HG03342 (cell line): ENCODE results near the gene ITGB1.
"Not testable (repeated sequence)": the region's sequence is repeated elsewhere in the genome, so short reads cannot be mapped to it uniquely, and the experiment has no call there.

Source experiments
- ATAC-seq: cut with Tn5 transposase; IDR thresholded peaks from one replicate; pipeline ENCODE4 v1.9.1; 2021; ENCODE audit warnings: mild to moderate bottlenecking, moderate library complexity; ENCODE audit not compliant: unreplicated experiment

ITGB1 gene

GRCh38 chr10:32939296-32940111 is 18.5 kb downstream of the ITGB1 start:
- ATAC-seq, result no peak

- ATAC-seq, result no peak
These were observed 19.4 kb downstream of the ITGB1 start for GRCh38 chr10:32938554-32939061.

GRCh38 chr10:32937911-32938424 is 20.1 kb downstream of the ITGB1 start:
- no peak for ATAC-seq

- ATAC-seq, result no peak
These were observed 25.8 kb downstream of the ITGB1 start for GRCh38 chr10:32932225-32932729.

- ATAC-seq, result no peak
These were observed 26.4 kb downstream of the ITGB1 start for GRCh38 chr10:32931593-32931992.

GRCh38 chr10:32930036-32930435 is 28.0 kb downstream of the ITGB1 start:
- ATAC-seq, result no peak

- no peak for ATAC-seq
These were observed 28.4 kb downstream of the ITGB1 start for GRCh38 chr10:32929634-32930033.

GRCh38 chr10:32927750-32928149 is 30.3 kb downstream of the ITGB1 start:
- ATAC-seq, result no peak

GRCh38 chr10:32923849-32924248 is 34.2 kb downstream of the ITGB1 start:
- ATAC-seq, result no peak

- ATAC-seq, result no peak
These were observed 34.9 kb downstream of the ITGB1 start for GRCh38 chr10:32923134-32923533.

- no peak for ATAC-seq
These were observed 35.9 kb downstream of the ITGB1 start for GRCh38 chr10:32922170-32922569.

GRCh38 chr10:32917817-32918216 is 40.2 kb downstream of the ITGB1 start:
- not testable (repeated sequence) for ATAC-seq

GRCh38 chr10:32911285-32912016 is 46.6 kb downstream of the ITGB1 start:
- ATAC-seq, result no peak

GRCh38 chr10:32909970-32910369 is 48.1 kb downstream of the ITGB1 start:
- not testable (repeated sequence) for ATAC-seq

GRCh38 chr10:32909456-32909855 is 48.6 kb downstream of the ITGB1 start:
- ATAC-seq, result no peak

- ATAC-seq, result no peak
These were observed 51.4 kb downstream of the ITGB1 start for GRCh38 chr10:32906595-32906994.

GRCh38 chr10:32905466-32905865 is 52.6 kb downstream of the ITGB1 start:
- no peak for ATAC-seq

- no peak for ATAC-seq
These were observed 56.2 kb downstream of the ITGB1 start for GRCh38 chr10:32901815-32902214.

GRCh38 chr10:32895200-32895968 is 62.6 kb downstream of the ITGB1 start:
- ATAC-seq, result not testable (repeated sequence)

GRCh38 chr10:32893916-32894664 is 63.9 kb downstream of the ITGB1 start:
- no peak for ATAC-seq
